ENCODE measurements around the gene GOLM1. TPM values are rescaled to one million over a fixed set of nuclear protein-coding genes. Genes with fewer than 3 reads are reported as not detected.

The GOLM1 gene
- total and polyA plus RNA-seq, 11 donors, result 1.9 to 16.8 (median 3.8) TPM

- Histone ChIP-seq H3K4me1 (peaks cover 0 to 12% (median 3%) of the 10 kb centered on the region in 12 donors), H3K36me3 (no peaks in the 10 kb centered on the region), H3K27ac (peak overlapping the region in 1 of 12 donors; percentile 29), H3K4me3 (no peak overlapping the region), H3K9me3 (no peaks in the 10 kb centered on the region), H3K27me3 (no peaks in the 10 kb centered on the region)
- DNase-seq, result peak; percentile 14 to 65 (median 31)
- intact Hi-C loops (cut with DNase I), result no loop called here
- ATAC-seq, result peak; percentile 26 to 78 (median 64)
- 42 to 52% (median 46%) methylated on average over 9 to 11 of the region's 11 CpGs for WGBS, 4 donors
- TF ChIP-seq CTCF (IDR thresholded peaks at IDR 0.05) (no peak), POLR2A (IDR thresholded peaks at IDR 0.05) (no peak)
Measured at GRCh38 chr9:86126998-86127972, 27.9 kb upstream of the GOLM1 start.

GRCh38 chr9:86122311-86122710, 23.0 kb upstream of the GOLM1 start:
- WGBS, 4 donors, result 91 to 100% (median 94%) methylated on average over 2 of the region's 2 CpGs
- H3K36me3 ChIP-seq, result no peaks in the 10 kb centered on the region
- H3K27me3 ChIP-seq, result no peaks in the 10 kb centered on the region
- H3K9me3 ChIP-seq, result no peaks in the 10 kb centered on the region
- intact Hi-C loops (cut with DNase I), result no loop called here
- ATAC-seq, result no peak
- H3K4me1 ChIP-seq, result peaks cover 0 to 8% (median 3%) of the 10 kb centered on the region in 12 donors
- no peak for DNase-seq
- no peak overlapping the region for H3K27ac ChIP-seq
- no peak overlapping the region for H3K4me3 ChIP-seq
- TF ChIP-seq POLR2A (IDR thresholded peaks at IDR 0.05), result no peak
- no peak for TF ChIP-seq CTCF (IDR thresholded peaks at IDR 0.05)

- H3K4me3 ChIP-seq, result no peak overlapping the region
- TF ChIP-seq CTCF (IDR thresholded peaks at IDR 0.05), result no peak
- TF ChIP-seq POLR2A (IDR thresholded peaks at IDR 0.05), result no peak
- no peaks in the 10 kb centered on the region for H3K36me3 ChIP-seq
- no peak overlapping the region for H3K27ac ChIP-seq
- ATAC-seq (no peak), DNase-seq (no peak)
- H3K27me3 ChIP-seq, result no peaks in the 10 kb centered on the region
- WGBS, 4 donors, result 82 to 95% (median 94%) methylated on average over 5 of the region's 5 CpGs
- intact Hi-C loops (cut with DNase I), result no loop called here
- no peaks in the 10 kb centered on the region for H3K4me1 ChIP-seq
- no peaks in the 10 kb centered on the region for H3K9me3 ChIP-seq
Measured at GRCh38 chr9:86119457-86119856, 20.1 kb upstream of the GOLM1 start.

- Histone ChIP-seq H3K9me3 (no peaks in the 10 kb centered on the region), H3K4me1 (no peaks in the 10 kb centered on the region), H3K4me3 (no peak overlapping the region), H3K36me3 (no peaks in the 10 kb centered on the region), H3K27me3 (no peaks in the 10 kb centered on the region), H3K27ac (no peak overlapping the region)
- 65 to 76% (median 70%) methylated on average over 9 of the region's 9 CpGs for WGBS, 4 donors
- DNase-seq (no peak), ATAC-seq (no peak)
- intact Hi-C loops (cut with DNase I), result no loop called here
- TF ChIP-seq POLR2A (IDR thresholded peaks at IDR 0.05) (no peak), CTCF (IDR thresholded peaks at IDR 0.05) (no peak)
Measured at GRCh38 chr9:86116425-86116824, 17.1 kb upstream of the GOLM1 start.

All from heart left ventricle (tissue), 16 donors.